Right lobe of liver (tissue), 6 donors: ENCODE results near the gene EPHB6. TPM values are rescaled to one million over a fixed set of nuclear protein-coding genes. Genes with fewer than 3 reads are reported as not detected.

Experiments used
- ATAC-seq, 4 donors: fragments of 200-7000 bp; cut with Tn5 transposase; one replicate each; pipeline ENCODE4 v1.9.1; 2020; ENCODE audit warnings: mild to moderate bottlenecking in 4 of 4, moderate library complexity in 4 of 4
- DNase-seq, 3 donors: peaks; one replicate each; pipeline ENCODE4 v3.0.0-alpha.2; 2020
- H3K27ac ChIP-seq, 3 donors: fragments of 200-600 bp; one replicate each; pipeline ENCODE4 v1.8.0; 2022
- H3K27me3 ChIP-seq, 2 donors: fragments of 200-600 bp; one replicate each; pipeline ENCODE4 v1.8.0; 2022
- H3K36me3 ChIP-seq, 4 donors: fragments of 200-600 bp; sonication (generic) in 1 of 4; one replicate each; pipeline versions ENCODE4 v1.5.1 to v1.8.0; 2017 to 2022; ENCODE audit warnings: control low read depth in 1 of 4
- H3K4me1 ChIP-seq, 4 donors: fragments of 200-600 bp; sonication (generic) in 1 of 4; one replicate each; pipeline versions ENCODE4 v1.5.1 to v1.8.0; 2017 to 2022; ENCODE audit warnings: control low read depth in 1 of 4
- H3K4me3 ChIP-seq, 3 donors: fragments of 200-600 bp; one replicate each; pipeline ENCODE4 v1.8.0; 2022
- H3K9me3 ChIP-seq, 4 donors: fragments of 200-600 bp; sonication (generic) in 1 of 4; one replicate each; pipeline versions ENCODE4 v1.5.1 to v1.8.0; 2017 to 2022; ENCODE audit warnings: control low read depth in 1 of 4
- CTCF ChIP-seq, 4 donors: fragments of 200-600 bp in 3 of 4; fragments of 450-650 bp in 1 of 4; IDR thresholded peaks; one replicate each; pipeline versions ENCODE4 v1.5.1 to v1.8.0; 2016 to 2022; ENCODE audit warnings: antibody characterized with exemption in 4 of 4, mild to moderate bottlenecking in 2 of 4
- POLR2A ChIP-seq: fragments of 450-650 bp; IDR thresholded peaks from one replicate; pipeline ENCODE4 v1.6.1; 2017; ENCODE audit warnings: antibody characterized with exemption, mild to moderate bottlenecking
- WGBS: methylation state at CpG from one replicate; pipeline ENCODE4 v1.1.6; 2018; ENCODE audit warnings: low coverage, low lambda C conversion rate; ENCODE audit not compliant: insufficient coverage; ENCODE audit errors: missing lambda C conversion rate; 5-methylcytosine and 5-hydroxymethylcytosine counted together
- intact Hi-C, 2 donors: fragments of 100-400 bp; cut with DNase I; formaldehyde crosslinking; loops; one replicate each; pipeline versions ENCODE4 v1.11.2 to v1.14.1; 2022
- long read RNA-seq: library from polyadenylated mRNA; unstranded; transcript quantifications from one replicate; pipeline ENCODE4 v2.0.0, GENCODE V29; 2019
- total RNA-seq, 6 experiments: library from RNA; depleted of rRNA in 2 of 6; stranded (reverse); fragments of >200 nt in 2 of 6; fragmentation: NEBNext Ultra II Directional in 3 of 6; extraction: Animal tissue kit (Norgen Biotek cat#: 25700) in 3 of 6; gene quantifications; one replicate each; pipeline versions ENCODE4 v1.1.0 to v1.2.4, GENCODE V29; 2016 to 2023
- donor health status: DM: no; HTN: yes; CAD: no.
- donor health status: DM: no; HTN: no; CAD: no.
- donor health status: DM: no; HTN: no; CAD: no.
- donor health status: DM: no; HTN: yes; CAD: no.
- donor health status: DM: no; HTN: yes; CAD: no.

Gene EPHB6, protein sequence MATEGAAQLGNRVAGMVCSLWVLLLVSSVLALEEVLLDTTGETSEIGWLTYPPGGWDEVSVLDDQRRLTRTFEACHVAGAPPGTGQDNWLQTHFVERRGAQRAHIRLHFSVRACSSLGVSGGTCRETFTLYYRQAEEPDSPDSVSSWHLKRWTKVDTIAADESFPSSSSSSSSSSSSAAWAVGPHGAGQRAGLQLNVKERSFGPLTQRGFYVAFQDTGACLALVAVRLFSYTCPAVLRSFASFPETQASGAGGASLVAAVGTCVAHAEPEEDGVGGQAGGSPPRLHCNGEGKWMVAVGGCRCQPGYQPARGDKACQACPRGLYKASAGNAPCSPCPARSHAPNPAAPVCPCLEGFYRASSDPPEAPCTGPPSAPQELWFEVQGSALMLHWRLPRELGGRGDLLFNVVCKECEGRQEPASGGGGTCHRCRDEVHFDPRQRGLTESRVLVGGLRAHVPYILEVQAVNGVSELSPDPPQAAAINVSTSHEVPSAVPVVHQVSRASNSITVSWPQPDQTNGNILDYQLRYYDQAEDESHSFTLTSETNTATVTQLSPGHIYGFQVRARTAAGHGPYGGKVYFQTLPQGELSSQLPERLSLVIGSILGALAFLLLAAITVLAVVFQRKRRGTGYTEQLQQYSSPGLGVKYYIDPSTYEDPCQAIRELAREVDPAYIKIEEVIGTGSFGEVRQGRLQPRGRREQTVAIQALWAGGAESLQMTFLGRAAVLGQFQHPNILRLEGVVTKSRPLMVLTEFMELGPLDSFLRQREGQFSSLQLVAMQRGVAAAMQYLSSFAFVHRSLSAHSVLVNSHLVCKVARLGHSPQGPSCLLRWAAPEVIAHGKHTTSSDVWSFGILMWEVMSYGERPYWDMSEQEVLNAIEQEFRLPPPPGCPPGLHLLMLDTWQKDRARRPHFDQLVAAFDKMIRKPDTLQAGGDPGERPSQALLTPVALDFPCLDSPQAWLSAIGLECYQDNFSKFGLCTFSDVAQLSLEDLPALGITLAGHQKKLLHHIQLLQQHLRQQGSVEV
- total RNA-seq, result 1 to 10 TPM; 1.5 to 6.1 (median 3.2) TPM
- long read RNA-seq, partial matches to known transcripts, result 2 of 2 reads
- long read RNA-seq, other reads (novel, unspliced or antisense), result 0 of 2 reads

- Histone ChIP-seq H3K4me1 (peaks cover 0 to 9% (median 3%) of the 10 kb centered on the region in 4 donors), H3K27me3 (no peaks in the 10 kb centered on the region), H3K4me3 (peak within 1 kb of the TSS; percentile 56 to 81 (median 76)), H3K36me3 (no peaks in the 10 kb centered on the region), H3K9me3 (no peaks in the 10 kb centered on the region), H3K27ac (peak within 1 kb of the TSS in 2 of 3 donors; percentile 41 to 43)
- peak; percentile 86 to 92 (median 89) for DNase-seq
- peak; percentile 59 for TF ChIP-seq POLR2A
- TF ChIP-seq CTCF (IDR thresholded peaks at IDR 0.05), result no peak
- intact Hi-C loops, result no loop called here
- peak; percentile 82 to 86 (median 84) for ATAC-seq
- WGBS, result 0% methylated on average over 10 of the region's 70 CpGs
These were observed at the start of gene EPHB6 for GRCh38 chr7:142854372-142855113. Gene EPHB6 (plus strand): TSS chr7:142855076. CDS start chr7:142863228, 8,152 bp downstream.

- no peak overlapping the region for H3K27ac ChIP-seq
- intact Hi-C loops, result no loop called here
- no peak for TF ChIP-seq POLR2A
- TF ChIP-seq CTCF (IDR thresholded peaks at IDR 0.05), result no peak
- ATAC-seq (no peak), DNase-seq (no peak)
- 63% methylated on average over 3 of the region's 3 CpGs for WGBS
- H3K9me3 ChIP-seq, result no peaks in the 10 kb centered on the region
- no peaks in the 10 kb centered on the region for H3K27me3 ChIP-seq
- H3K4me3 ChIP-seq, result no peak overlapping the region
- no peaks in the 10 kb centered on the region for H3K4me1 ChIP-seq
- no peaks in the 10 kb centered on the region for H3K36me3 ChIP-seq
These were observed 49.4 kb upstream of the EPHB6 start for GRCh38 chr7:142805350-142806021.

DNA sequence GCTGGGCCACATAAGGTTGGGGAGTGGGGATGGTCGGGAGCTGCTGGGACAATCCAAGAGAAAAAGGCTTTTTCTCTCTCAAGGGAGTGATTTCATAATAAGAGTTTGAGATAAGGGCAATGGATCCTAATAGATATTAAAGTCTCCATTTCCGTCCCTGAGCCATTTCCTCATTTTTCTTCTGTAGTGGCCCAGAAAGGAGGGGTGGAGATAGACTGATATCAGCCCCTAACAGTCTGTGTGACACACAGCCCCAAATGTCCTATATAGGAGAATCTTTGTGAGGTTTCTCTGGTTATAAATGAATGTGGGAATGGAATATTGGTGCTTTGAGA lies 48.9 kb upstream of the EPHB6 start:
- H3K27me3 ChIP-seq, result no peaks in the 10 kb centered on the region
- WGBS, result 18% methylated on average over 2 of the region's 2 CpGs
- no peak for TF ChIP-seq POLR2A
- TF ChIP-seq CTCF (IDR thresholded peaks at IDR 0.05), result no peak
- no peak for ATAC-seq
- H3K9me3 ChIP-seq, result no peaks in the 10 kb centered on the region
- H3K4me3 ChIP-seq, result no peak overlapping the region
- H3K4me1 ChIP-seq, result no peaks in the 10 kb centered on the region
- no peaks in the 10 kb centered on the region for H3K36me3 ChIP-seq
- no peak overlapping the region for H3K27ac ChIP-seq
- intact Hi-C loops, result no loop called here
- DNase-seq, result no peak

- ATAC-seq (no peak), DNase-seq (no peak)
- H3K9me3 ChIP-seq, result no peaks in the 10 kb centered on the region
- intact Hi-C loops, result no loop called here
- TF ChIP-seq CTCF (IDR thresholded peaks at IDR 0.05) (no peak), POLR2A (no peak)
- WGBS, result 83% methylated on average over 1 of the region's 1 CpG
- peak overlapping the region in 1 of 3 donors; percentile 13 for H3K27ac ChIP-seq
- no peak overlapping the region for H3K4me3 ChIP-seq
- no peaks in the 10 kb centered on the region for H3K27me3 ChIP-seq
- no peaks in the 10 kb centered on the region for H3K4me1 ChIP-seq
- H3K36me3 ChIP-seq, result no peaks in the 10 kb centered on the region
These were observed 47.9 kb upstream of the EPHB6 start for GRCh38 chr7:142806957-142807356.
